HG02798 (cell line): ENCODE data around the gene CACNA1D.
"Not testable (repeated sequence)": the region's sequence is repeated elsewhere in the genome, so short reads cannot be mapped to it uniquely, and the experiment has no call there.

Experiments used
- ATAC-seq: cut with Tn5 transposase; IDR thresholded peaks from one replicate; pipeline ENCODE4 v1.9.1; 2021; ENCODE audit warnings: mild to moderate bottlenecking; ENCODE audit not compliant: unreplicated experiment, poor library complexity

CACNA1D gene

GRCh38 chr3:53604232-53604631 is 109.8 kb downstream of the CACNA1D start:
- ATAC-seq: no peak

DNA sequence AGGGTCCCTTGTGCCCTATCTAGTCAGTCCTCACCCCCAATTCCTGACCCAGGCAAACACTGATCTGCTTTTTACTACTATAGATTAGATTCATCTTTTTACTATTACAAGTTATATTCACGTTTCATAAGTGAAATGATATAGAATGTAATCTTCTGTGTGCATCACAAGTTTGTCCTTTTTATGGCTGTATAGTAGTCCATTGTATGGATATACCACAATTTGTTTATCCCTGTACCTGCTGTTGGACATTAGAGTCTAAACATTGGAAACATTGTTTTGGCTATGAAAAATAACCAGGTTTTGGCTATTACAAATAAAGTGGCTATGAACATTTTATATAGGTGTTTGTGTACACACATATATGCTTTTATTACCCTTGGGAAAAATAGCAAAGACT is 112.4 kb downstream of the CACNA1D start:
- ATAC-seq: no peak

GRCh38 chr3:53612508-53612907 is 118.1 kb downstream of the CACNA1D start:
- no peak for ATAC-seq

- ATAC-seq: no peak
These were observed 118.7 kb downstream of the CACNA1D start for GRCh38 chr3:53613125-53613524.

GRCh38 chr3:53614307-53614706 is 119.9 kb downstream of the CACNA1D start:
- ATAC-seq: no peak

- no peak for ATAC-seq
These were observed 121.9 kb downstream of the CACNA1D start for GRCh38 chr3:53616321-53616720.

- no peak for ATAC-seq
These were observed 122.8 kb downstream of the CACNA1D start for GRCh38 chr3:53616971-53617892.

DNA sequence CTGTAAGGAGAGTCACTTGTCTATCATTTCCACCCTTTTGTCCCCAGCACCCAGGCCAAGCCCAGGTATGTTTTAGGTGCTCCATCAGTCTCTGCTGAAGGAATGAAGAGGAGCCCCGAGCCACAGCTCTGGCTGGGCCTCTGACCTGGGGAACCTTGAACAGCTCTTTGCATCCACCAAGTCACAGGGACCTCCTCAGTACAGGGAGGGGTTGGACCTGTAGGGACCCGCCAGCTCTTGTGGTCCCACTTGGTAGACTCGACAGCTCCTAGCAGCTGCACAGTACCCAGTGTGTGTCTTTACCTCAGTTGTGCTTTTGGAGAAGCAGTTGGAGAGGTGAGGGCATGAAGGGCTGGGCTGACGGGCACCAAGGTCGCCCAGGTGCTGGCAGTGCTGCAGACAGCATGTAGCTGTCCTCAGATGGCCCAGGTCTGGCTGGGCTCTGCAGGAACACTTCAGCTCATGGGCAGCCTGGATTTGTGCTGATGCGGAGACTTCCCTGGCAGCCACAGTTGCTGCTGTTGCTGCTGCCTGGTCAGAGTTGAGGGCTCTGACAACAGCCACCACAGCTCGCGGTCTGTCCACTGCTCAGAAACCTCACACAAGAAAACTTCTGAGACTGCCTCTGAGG is 123.6 kb downstream of the CACNA1D start:
- ATAC-seq: no peak

DNA sequence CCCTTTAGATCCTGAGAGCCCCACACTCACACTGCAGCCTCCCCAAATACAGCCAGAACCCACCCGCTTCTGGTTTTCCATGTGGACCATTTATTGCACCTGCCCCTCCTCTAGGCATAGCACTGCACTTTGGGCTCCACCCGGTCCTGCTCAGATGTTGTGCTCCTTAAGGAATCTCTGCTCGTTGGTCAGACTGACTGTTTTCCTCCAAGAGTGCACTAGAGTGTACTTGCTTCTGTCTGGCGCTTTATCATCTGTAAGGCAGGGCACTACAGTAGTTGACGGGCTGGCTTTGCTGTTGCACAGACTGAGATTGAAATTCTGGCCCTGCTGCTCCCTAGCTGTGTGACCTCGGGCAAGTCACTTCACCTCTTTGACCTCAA is 124.1 kb downstream of the CACNA1D start:
- no peak for ATAC-seq

- no peak for ATAC-seq
These were observed 124.5 kb downstream of the CACNA1D start for GRCh38 chr3:53618936-53619335.

DNA sequence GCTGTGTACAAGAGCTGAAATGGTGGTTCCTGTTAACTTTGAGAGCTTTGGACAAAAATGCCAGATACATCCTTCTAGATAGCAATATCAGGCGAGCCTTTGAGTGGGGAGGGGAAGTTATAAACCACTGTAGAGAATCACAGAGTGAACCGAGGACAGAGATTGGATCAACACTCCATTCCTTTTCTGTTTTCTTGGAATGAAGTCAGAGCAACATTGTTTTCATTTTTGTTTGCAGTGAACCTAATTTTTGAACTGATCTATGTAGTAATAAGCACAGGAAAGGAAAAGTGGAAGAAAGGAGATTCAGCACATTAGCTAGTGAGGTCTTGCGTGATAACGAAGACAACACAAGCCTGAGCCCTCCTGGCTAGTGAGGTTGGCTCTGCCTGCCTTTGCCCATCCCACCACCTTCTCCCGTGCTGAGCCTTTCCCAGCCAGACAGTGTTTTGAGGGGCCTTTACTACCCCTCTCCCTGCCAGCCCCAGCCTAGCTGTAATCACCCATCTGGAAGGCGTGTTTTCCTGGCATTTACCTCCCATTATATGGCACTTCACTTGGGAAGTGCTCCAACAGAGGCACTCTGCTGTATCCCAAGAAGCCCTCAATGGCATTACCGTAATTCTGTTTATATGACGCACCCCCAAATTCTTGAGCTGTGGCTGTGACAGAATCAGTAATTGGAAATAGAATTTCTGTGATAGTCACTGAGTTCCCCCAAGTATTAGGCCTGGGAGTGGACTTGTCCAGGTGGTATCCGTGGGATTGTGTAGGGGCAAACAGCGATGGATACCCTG is 129.8 kb downstream of the CACNA1D start:
- ATAC-seq: no peak

DNA sequence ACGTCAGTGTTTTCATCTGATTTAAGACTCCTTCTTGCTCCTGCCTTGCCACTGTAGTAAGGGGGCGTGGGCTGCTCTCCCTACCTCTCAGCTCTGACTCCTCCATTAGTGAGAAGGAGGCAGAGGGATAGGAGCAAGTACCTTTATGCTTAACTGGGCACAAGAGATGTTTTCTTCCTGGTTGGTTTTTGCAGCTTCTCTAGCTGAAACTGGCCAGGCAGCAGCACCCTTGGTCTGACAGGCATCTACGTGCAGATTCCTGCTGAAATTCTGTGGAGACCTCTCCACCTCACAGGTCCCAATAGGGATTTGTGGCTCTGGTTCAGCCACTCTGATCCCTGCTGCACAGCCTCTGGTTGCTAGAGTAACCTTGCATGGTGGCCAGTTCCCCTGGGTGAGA is 132.5 kb downstream of the CACNA1D start:
- no peak for ATAC-seq

DNA sequence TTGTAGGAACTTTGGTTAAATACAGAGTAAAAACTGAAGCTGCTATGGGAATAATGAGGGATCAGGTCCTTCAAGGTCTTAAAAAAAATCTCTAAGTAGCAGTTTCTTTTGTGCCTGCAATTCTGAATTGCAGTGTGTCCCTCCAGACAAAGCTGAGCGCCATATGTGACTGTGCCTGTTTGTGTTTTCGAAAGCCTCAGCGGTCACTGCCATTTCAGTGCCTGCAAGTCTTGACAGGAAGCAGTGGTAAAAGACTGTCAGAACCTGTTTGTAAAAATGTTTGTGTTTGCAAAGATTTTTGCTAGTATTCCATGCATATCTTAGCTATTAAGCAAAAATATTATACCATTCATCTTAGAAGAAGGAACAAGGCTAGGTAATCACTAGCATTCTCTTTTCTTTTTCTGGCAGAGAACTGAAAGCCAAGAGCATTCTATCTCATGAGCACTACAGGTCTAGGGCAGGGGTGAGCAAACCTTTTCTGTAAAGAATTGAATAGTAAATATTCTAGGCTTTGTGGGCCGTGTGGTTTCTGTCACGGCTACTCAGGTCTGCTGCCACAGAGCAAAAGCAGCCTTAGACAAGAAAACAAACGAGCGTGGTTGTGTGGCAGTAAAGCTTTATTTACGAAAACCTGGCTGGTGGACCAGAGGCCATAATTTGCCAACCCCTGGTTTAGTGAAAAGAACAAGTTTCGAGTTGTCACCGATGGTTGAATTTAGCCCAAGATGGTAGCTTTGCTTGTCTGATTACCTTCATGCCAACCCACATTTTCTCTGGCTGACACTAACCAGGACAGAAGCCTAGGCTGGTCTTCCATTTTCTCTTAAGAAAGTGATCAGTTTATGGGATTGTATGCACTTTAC is 134.4 kb downstream of the CACNA1D start:
- no peak for ATAC-seq

DNA sequence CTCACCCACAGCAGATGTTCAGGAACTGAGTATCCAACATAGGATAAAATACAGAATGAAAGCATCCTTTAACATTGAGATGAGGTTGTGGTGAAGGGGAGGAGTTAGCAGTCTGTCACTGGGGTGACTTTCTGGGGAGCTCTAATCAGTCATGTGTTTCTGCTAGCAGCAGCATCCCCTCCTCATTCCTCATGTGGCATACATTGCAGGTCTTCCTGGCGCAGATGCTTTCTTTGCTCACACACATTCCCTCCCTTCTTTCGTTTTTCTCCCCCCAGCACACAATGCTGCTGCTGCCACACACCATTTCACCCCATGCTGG is 135.0 kb downstream of the CACNA1D start:
- ATAC-seq: no peak

DNA sequence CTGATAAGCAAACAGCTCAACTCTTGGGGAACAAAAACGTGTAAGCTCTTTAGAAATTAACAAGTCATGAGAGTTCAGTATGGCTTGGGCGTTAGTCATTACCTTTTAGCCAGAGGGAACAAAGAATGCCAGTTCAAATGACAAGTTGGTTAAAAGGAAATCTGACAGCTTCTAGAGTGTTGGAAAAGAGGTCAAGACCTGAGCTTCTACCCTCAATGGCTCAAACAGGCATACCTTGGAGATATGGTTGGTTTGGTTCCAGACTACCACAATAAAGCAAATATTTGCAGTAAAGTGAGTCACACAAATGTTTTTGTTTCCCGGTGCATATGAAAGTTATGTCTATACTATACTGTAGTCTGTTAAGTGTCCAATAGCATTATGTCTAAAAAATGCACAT is 136.1 kb downstream of the CACNA1D start:
- no peak for ATAC-seq

GRCh38 chr3:53633197-53633787 is 138.9 kb downstream of the CACNA1D start:
- ATAC-seq: no peak

DNA sequence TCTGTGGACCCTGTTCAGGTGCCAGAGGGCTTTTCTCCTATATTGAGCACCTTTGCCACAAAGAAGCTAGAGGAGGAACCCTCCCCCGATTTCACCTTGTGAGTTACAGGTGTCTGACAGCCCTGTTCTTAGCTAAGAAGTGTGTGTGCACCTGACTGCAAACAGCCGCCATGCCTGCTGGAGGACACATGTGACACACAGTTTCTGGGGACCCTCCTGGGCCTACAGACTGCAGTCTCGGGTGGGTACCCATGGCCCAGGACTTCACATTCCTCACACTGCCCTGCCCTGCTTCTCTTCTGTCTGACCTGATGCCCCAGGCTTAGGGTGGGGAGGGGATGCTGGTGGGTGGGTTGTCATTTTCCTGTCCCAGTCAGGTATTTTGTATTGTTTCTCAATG is 140.6 kb downstream of the CACNA1D start:
- ATAC-seq: no peak

DNA sequence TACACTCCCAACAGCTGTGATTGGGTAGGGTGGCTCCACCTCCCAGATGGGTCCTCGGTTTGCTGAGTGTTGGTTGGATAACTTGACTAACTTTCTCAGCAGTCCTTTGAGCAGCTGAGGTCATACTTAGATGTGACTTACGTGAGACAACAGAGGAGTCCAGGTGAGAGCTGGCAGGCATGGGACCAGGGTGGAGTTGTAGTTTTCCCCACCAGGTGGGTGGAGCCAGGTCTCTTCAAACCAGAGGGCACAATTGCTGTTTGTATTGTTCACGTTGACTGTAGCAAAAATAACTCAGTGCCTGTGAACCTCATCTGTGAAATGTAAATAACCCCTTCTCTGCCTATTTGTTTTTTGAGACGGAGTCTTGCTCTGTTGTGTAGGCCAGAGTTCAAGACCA is 144.4 kb downstream of the CACNA1D start:
- not testable (repeated sequence) for ATAC-seq

- ATAC-seq: no peak
These were observed 147.0 kb downstream of the CACNA1D start for GRCh38 chr3:53641397-53641796.

GRCh38 chr3:53642211-53642610 is 147.8 kb downstream of the CACNA1D start:
- no peak for ATAC-seq
